Esophagus squamous epithelium (tissue), 5 donors: ENCODE measurements around the gene LUC7L. TPM values are rescaled to one million over a fixed set of nuclear protein-coding genes. Genes with fewer than 3 reads are reported as not detected.

Source experiments
- DNase-seq: peaks from one replicate; lab custom pipeline; 2025; lab: John Stamatoyannopoulos, UW
- H3K27ac ChIP-seq, 4 donors: fragments of 200-600 bp; sonication (generic); one replicate each; pipeline ENCODE4 v1.5.1; 2016 to 2019; ENCODE audit warnings: mild to moderate bottlenecking in 1 of 4
- H3K27me3 ChIP-seq, 4 donors: fragments of 200-600 bp; sonication (generic); 1 replicate in 3 of 4; 2 replicates in 1 of 4; pipeline versions ENCODE4 v1.5.1 to v1.6.0; 2017 to 2021; ENCODE audit warnings: antibody characterized with exemption in 1 of 4
- H3K36me3 ChIP-seq, 3 donors: fragments of 200-600 bp; sonication (generic); one replicate each; pipeline ENCODE4 v1.5.1; 2016 to 2019
- H3K4me1 ChIP-seq, 3 donors: fragments of 200-600 bp; sonication (generic); one replicate each; pipeline ENCODE4 v1.5.1; 2017 to 2019
- H3K4me3 ChIP-seq, 4 donors: fragments of 200-600 bp; sonication (generic); 1 replicate in 3 of 4; 2 replicates in 1 of 4; pipeline ENCODE4 v1.5.1; 2016 to 2019; ENCODE audit warnings: mild to moderate bottlenecking in 2 of 4, moderate library complexity in 1 of 4
- H3K9me3 ChIP-seq, 3 donors: fragments of 200-600 bp; sonication (generic); one replicate each; pipeline ENCODE4 v1.5.1; 2016 to 2019
- POLR2A ChIP-seq, 4 donors: fragments of 450-650 bp; IDR thresholded peaks; one replicate each; pipeline ENCODE4 v1.6.1; 2017; ENCODE audit warnings: antibody characterized with exemption in 4 of 4, mild to moderate bottlenecking in 4 of 4, moderate library complexity in 3 of 4
- WGBS, 2 donors: methylation state at CpG; one replicate each; pipeline ENCODE4 v1.1.5; 2018; 5-methylcytosine and 5-hydroxymethylcytosine counted together
- intact Hi-C: fragments of 100-400 bp; cut with DNase I; formaldehyde crosslinking; loops from one replicate; pipeline ENCODE4 v1.15.0; 2022
- total RNA-seq, 4 donors: library from RNA; depleted of rRNA; stranded (reverse); fragments of >200 nt; gene quantifications; one replicate each; pipeline ENCODE4 v1.1.0, GENCODE V29; 2016
- TF ChIP-seq, protein P1 (sequence below), 6 experiments: fragments of 450-650 bp in 4 of 6; fragments of 200-600 bp in 2 of 6; sonication (generic) in 2 of 6; IDR thresholded peaks; one replicate each; pipeline ENCODE4 v1.5.1; 2016 to 2019; ENCODE audit warnings: antibody characterized with exemption in 6 of 6, mild to moderate bottlenecking in 4 of 6, moderate library complexity in 4 of 6
- donor health status: DM: yes; HTN: yes; CAD: no.

The LUC7L gene
- total RNA-seq, 4 donors from 2014 or later = 33.5 to 74.2 (median 46.5) TPM

DNA sequence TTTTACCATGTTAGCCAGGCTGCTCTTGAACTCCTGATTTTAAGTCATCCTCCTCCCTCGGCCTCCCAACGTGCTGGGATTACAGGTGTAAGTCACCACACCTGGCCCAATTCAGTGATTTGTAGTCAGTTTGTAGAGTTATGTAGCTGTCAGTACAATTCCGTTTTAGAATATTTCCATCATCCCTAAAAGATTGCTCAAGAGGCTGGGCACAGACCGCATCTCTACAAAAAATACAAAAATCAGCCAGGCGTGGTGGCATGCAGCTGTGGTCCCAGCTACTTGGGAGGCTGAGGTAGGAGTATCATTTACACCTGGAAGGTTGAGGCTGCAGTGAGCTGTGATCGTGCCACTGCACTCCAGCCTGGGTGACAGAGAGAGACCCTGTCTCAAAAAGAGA lies 25.9 kb upstream of the LUC7L start:
- no peaks in the 10 kb centered on the region for H3K9me3 ChIP-seq
- no peaks in the 10 kb centered on the region for H3K27me3 ChIP-seq
- no peak for DNase-seq
- H3K4me3 ChIP-seq = no peak overlapping the region
- peaks cover 6 to 95% (median 10%) of the 10 kb centered on the region in 3 donors for H3K36me3 ChIP-seq
- no peak overlapping the region for H3K27ac ChIP-seq
- TF ChIP-seq, protein P1, sequence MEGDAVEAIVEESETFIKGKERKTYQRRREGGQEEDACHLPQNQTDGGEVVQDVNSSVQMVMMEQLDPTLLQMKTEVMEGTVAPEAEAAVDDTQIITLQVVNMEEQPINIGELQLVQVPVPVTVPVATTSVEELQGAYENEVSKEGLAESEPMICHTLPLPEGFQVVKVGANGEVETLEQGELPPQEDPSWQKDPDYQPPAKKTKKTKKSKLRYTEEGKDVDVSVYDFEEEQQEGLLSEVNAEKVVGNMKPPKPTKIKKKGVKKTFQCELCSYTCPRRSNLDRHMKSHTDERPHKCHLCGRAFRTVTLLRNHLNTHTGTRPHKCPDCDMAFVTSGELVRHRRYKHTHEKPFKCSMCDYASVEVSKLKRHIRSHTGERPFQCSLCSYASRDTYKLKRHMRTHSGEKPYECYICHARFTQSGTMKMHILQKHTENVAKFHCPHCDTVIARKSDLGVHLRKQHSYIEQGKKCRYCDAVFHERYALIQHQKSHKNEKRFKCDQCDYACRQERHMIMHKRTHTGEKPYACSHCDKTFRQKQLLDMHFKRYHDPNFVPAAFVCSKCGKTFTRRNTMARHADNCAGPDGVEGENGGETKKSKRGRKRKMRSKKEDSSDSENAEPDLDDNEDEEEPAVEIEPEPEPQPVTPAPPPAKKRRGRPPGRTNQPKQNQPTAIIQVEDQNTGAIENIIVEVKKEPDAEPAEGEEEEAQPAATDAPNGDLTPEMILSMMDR (IDR thresholded peaks at IDR 0.05) = no peak
- TF ChIP-seq POLR2A (IDR thresholded peaks at IDR 0.05) = no peak
- intact Hi-C loops = no loop called here
- WGBS, 2 donors = 93 to 100% methylated on average over 6 of the region's 6 CpGs
- H3K4me1 ChIP-seq = no peaks in the 10 kb centered on the region

DNA sequence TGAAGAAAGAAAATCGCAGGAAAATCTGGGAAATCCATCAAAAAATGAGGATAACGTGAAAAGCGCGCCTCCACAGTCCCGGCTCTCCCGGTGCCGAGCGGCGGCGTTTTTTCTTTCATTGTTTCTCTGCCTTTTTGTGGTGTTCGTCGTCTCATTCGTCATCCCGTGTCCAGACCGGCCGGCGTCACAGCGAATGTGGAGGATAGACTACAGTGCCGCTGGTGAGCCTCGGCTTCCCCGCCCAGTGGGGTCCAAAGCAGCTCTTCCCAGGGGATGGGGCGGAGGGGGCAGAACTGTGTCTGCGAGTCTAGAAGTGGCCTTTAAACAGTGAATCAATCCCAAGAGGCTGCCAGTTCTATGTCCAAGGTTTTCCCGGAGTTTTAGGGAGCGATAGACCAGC lies 25.2 kb upstream of the LUC7L start:
- no peak for DNase-seq
- TF ChIP-seq POLR2A (IDR thresholded peaks at IDR 0.05) = no peak
- TF ChIP-seq, protein P1 (IDR thresholded peaks at IDR 0.05) = no peak
- no peak overlapping the region for H3K27ac ChIP-seq
- H3K9me3 ChIP-seq = no peaks in the 10 kb centered on the region
- H3K27me3 ChIP-seq = no peaks in the 10 kb centered on the region
- no peaks in the 10 kb centered on the region for H3K4me1 ChIP-seq
- intact Hi-C loops = no loop called here
- WGBS, 2 donors = 92 to 97% methylated on average over 20 to 24 of the region's 25 CpGs
- H3K4me3 ChIP-seq = no peak overlapping the region
- peaks cover 0 to 95% (median 5%) of the 10 kb centered on the region in 3 donors for H3K36me3 ChIP-seq

DNA sequence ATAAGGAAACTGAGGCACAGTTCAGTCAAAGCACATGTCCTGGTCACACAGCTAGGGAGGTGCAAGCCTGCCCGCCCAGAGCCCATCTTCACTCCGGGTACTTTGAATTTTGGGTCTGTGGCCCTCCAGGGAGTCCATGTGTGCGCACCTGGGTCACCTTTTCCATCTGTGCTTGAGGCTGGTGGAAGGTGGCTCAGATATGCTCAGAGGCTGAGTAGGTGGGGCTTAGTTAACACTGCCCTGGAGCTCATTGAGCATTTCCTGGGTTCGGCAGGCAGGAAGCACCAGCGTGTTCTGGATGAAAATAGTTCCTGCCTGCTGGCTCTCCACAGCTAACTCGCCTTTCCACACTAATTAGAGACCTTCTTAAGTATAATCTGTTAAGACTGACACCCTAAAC lies 24.6 kb upstream of the LUC7L start:
- no peak overlapping the region for H3K4me3 ChIP-seq
- no peaks in the 10 kb centered on the region for H3K4me1 ChIP-seq
- WGBS, 2 donors = 89 to 90% methylated on average over 6 of the region's 6 CpGs
- no peak for TF ChIP-seq POLR2A (IDR thresholded peaks at IDR 0.05)
- TF ChIP-seq, protein P1 (IDR thresholded peaks at IDR 0.05) = no peak
- no peak for DNase-seq
- intact Hi-C loops = no loop called here
- no peaks in the 10 kb centered on the region for H3K27me3 ChIP-seq
- H3K36me3 ChIP-seq = peaks cover 0 to 95% (median 5%) of the 10 kb centered on the region in 3 donors
- H3K27ac ChIP-seq = no peak overlapping the region
- H3K9me3 ChIP-seq = no peaks in the 10 kb centered on the region

DNA sequence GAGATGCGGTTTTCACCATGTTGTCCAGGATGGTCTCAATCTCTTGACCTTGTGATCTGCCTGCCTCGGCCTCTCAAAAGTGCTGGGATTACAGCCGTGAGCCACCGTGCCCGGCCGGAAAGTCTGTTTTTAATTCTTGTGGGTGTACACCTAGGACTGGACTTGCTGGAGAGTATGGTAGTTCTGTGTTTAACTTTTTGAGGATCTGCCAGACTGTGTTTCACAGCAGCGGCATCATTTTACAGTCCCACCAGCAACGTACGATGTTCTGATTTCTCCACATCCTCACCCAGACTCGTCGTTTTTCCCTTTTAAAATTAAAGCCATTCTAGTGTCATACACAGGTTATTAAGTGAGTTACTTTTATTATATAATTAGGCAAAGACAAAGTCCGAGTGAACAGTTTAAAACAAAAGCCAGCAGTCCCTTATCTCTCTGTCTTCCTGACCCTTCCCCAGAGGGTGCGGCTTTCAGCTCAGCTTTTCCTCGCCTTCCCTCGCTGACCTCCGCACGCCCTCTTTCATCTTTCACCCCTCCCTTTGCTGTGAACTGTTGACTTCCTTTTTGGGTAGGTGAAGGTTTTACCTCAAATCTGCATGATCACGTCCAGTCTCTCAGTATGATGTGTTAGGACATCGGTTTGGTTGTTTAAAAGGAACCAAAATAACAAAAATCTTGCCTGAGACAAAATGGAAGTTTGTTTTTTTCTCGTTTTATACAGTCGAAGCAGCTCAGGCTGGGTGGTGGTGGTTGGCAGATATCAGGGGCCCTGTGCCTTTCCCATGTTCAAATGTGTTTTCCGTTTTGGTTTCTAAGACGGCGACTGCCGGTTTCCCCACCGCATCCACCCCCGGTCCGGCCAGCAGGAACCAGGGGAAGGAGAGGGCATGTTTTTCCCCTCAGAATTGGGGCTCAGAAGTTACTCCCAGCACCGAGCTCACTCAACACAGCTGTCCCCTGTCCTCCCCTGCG lies 23.4 kb upstream of the LUC7L start:
- no peak for DNase-seq
- peak overlapping the region in 2 of 4 donors; percentile 2 to 33 for H3K27ac ChIP-seq
- H3K4me1 ChIP-seq = no peaks in the 10 kb centered on the region
- H3K36me3 ChIP-seq = peaks cover 0 to 99% (median 5%) of the 10 kb centered on the region in 3 donors
- no peaks in the 10 kb centered on the region for H3K27me3 ChIP-seq
- WGBS, 2 donors = 62 to 71% methylated on average over 30 of the region's 30 CpGs
- peak overlapping the region in 1 of 4 donors; percentile 35 for H3K4me3 ChIP-seq
- no peaks in the 10 kb centered on the region for H3K9me3 ChIP-seq
- TF ChIP-seq POLR2A (IDR thresholded peaks at IDR 0.05) = no peak
- TF ChIP-seq, protein P1 (IDR thresholded peaks at IDR 0.05) = no peak
- intact Hi-C loops = no loop called here

DNA sequence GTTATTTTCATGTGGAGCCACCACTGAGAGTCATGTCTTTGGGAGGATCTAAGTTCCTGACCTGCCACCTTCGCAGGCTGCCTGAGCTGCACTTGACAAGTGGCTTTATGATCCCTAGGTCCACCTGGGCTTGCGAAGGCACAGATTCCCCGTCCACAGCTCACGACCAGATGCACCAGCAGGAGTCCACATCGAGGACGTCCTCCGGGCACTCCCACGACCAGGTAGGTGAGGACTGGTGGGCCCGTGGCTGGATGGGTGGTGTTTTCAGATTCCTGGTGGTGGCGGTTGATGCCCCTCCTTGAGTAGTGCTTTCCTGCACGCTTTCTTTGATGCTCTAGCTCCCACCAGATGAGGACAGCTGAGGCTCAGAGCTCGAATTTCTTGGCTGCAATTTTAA lies 20.2 kb upstream of the LUC7L start:
- Histone ChIP-seq H3K27me3 (no peaks in the 10 kb centered on the region), H3K36me3 (peaks cover 0 to 67% (median 0%) of the 10 kb centered on the region in 3 donors), H3K27ac (no peak overlapping the region)

More for the DNA sequence above, 20.2 kb upstream of the LUC7L start:
- no peaks in the 10 kb centered on the region for H3K9me3 ChIP-seq
- H3K4me3 ChIP-seq = no peak overlapping the region
- DNase-seq = no peak
- intact Hi-C loops = no loop called here
- WGBS, 2 donors = 86 to 88% methylated on average over 3 to 8 of the region's 12 CpGs
- no peaks in the 10 kb centered on the region for H3K4me1 ChIP-seq
- TF ChIP-seq, protein P1 (IDR thresholded peaks at IDR 0.05) = no peak
- no peak for TF ChIP-seq POLR2A (IDR thresholded peaks at IDR 0.05)
